ENCODE measurements around the gene FOXP1.
A peak's percentile ranks its signal among the peaks of the same experiment; 100 is the strongest.

Gene FOXP1

GRCh38 chr3:71523628-71524027 lies 59.9 kb downstream of the FOXP1 start:
- ChIA-PET CTCF (interaction anchor here (0.8 to 1.0 kb wide), 2 partner anchors 10 to 13 kb away, joined by 3 read pairs; no protein-coding TSS in a partner anchor), POLR2A (interaction anchor here (1.7 kb wide), 1 partner anchor 60 kb away, joined by 10 read pairs; the partner anchor contains the start of gene FOXP1)
- TF ChIP-seq BHLHE40 (IDR thresholded peaks at IDR 0.05; ENCODE audit: borderline replicate concordance): no peak
- TF ChIP-seq FOXK2 (IDR thresholded peaks at IDR 0.05): no peak
- TF ChIP-seq, protein P1, sequence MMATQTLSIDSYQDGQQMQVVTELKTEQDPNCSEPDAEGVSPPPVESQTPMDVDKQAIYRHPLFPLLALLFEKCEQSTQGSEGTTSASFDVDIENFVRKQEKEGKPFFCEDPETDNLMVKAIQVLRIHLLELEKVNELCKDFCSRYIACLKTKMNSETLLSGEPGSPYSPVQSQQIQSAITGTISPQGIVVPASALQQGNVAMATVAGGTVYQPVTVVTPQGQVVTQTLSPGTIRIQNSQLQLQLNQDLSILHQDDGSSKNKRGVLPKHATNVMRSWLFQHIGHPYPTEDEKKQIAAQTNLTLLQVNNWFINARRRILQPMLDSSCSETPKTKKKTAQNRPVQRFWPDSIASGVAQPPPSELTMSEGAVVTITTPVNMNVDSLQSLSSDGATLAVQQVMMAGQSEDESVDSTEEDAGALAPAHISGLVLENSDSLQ (IDR thresholded peaks at IDR 0.05): no peak
- TF ChIP-seq FOXA1 (IDR thresholded peaks at IDR 0.05): no peak
- no peak for TF ChIP-seq CTBP1 (IDR thresholded peaks at IDR 0.05; ENCODE audit: borderline replicate concordance)
- no peak for TF ChIP-seq LEF1 (IDR thresholded peaks at IDR 0.05; ENCODE audit: borderline replicate concordance)
- no peak for TF ChIP-seq ARNT (IDR thresholded peaks at IDR 0.05)
- TF ChIP-seq SUZ12 (IDR thresholded peaks at IDR 0.05): no peak
- no peak for TF ChIP-seq L3MBTL2 (conservative IDR thresholded peaks at IDR 0.05)
- DNase-seq (ENCODE audit: extremely low spot score): no peak

DNA sequence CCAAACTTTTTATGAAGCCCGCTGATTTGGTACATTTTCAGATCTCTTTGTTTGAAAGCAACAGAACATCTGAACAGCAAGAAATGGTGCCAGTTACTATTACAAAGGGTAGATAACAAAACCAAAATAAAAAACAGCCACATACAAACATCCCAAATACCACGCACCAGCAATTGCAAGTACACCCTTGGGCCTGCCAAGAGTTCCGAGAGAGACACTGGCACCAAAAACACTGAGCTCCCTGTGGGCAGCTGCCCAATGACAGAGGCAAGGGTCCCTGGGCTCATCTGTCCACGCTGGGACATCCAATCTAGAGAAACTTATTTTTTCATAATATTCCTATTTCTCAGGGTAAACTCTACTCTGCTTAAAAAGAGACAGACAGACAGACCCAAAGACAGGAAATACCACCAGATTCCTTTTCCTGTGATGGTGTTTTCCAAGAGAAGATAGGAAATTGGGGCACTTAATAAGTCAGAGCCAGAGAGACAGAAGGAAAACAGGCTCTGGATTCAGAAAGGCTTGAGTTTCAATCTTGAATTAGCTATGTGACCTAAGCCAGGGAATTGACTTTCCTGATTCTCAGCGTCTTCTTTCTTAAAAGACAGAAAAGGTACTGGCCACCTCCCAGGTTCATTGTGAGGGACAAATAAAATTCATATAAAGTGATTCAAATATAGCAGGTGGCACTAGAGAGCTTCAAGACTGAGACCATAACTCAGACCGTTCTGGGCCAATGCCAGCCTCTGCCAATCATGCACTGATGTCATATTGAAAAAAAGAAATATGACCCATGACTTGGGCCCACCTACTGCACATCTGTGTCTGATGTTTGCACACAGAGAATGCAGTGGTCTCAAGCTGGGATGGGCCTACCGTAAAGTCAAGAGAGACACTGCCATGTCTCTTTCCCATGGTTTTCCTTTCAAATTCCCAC lies 61.3 kb downstream of the FOXP1 start:
- no peak for DNase-seq (ENCODE audit: extremely low spot score)
- TF ChIP-seq, protein P1 (IDR thresholded peaks at IDR 0.05): peak; percentile 63
- no peak for TF ChIP-seq TARDBP (IDR thresholded peaks at IDR 0.05)
- no peak for TF ChIP-seq SUZ12 (IDR thresholded peaks at IDR 0.05)
- no peak for TF ChIP-seq CTBP1 (IDR thresholded peaks at IDR 0.05; ENCODE audit: borderline replicate concordance)
- POLR2A ChIA-PET: interaction anchor here (1.7 kb wide), 1 partner anchor 62 kb away, joined by 10 read pairs; the partner anchor contains the start of gene FOXP1
- CTCF ChIA-PET: no interaction called here

GRCh38 chr3:71521021-71521352 lies 62.5 kb downstream of the FOXP1 start:
- POLR2A ChIA-PET: no interaction called here
- no peak for DNase-seq (ENCODE audit: extremely low spot score)
- CTCF ChIA-PET: no interaction called here
- TF ChIP-seq SP1 (IDR thresholded peaks at IDR 0.05) (no peak), FOXK2 (IDR thresholded peaks at IDR 0.05) (no peak), ELF4 (IDR thresholded peaks at IDR 0.05) (no peak), FOXA1 (IDR thresholded peaks at IDR 0.05) (no peak), SUZ12 (IDR thresholded peaks at IDR 0.05) (no peak), L3MBTL2 (conservative IDR thresholded peaks at IDR 0.05) (no peak), HDGF (IDR thresholded peaks at IDR 0.05; ENCODE audit: borderline replicate concordance) (no peak), NFRKB (IDR thresholded peaks at IDR 0.05) (no peak), ZNF384 (IDR thresholded peaks at IDR 0.05) (no peak), FOXM1 (IDR thresholded peaks at IDR 0.05; ENCODE audit: borderline replicate concordance) (no peak)
- TF ChIP-seq, protein P1 (IDR thresholded peaks at IDR 0.05): no peak

GRCh38 chr3:71520161-71521020 lies 63.1 kb downstream of the FOXP1 start:
- no peak for DNase-seq (ENCODE audit: extremely low spot score)
- POLR2A ChIA-PET: no interaction called here
- CTCF ChIA-PET: no interaction called here
- TF ChIP-seq CTBP1 (IDR thresholded peaks at IDR 0.05; ENCODE audit: borderline replicate concordance): no peak
- TF ChIP-seq SUZ12 (IDR thresholded peaks at IDR 0.05): no peak
- no peak for TF ChIP-seq HDGF (IDR thresholded peaks at IDR 0.05; ENCODE audit: borderline replicate concordance)
- TF ChIP-seq L3MBTL2 (conservative IDR thresholded peaks at IDR 0.05): no peak
- no peak for TF ChIP-seq FOXK2 (IDR thresholded peaks at IDR 0.05)
- TF ChIP-seq ELF4 (IDR thresholded peaks at IDR 0.05): no peak
- no peak for TF ChIP-seq SP1 (IDR thresholded peaks at IDR 0.05)
- TF ChIP-seq, protein P1 (IDR thresholded peaks at IDR 0.05): no peak
- TF ChIP-seq ARNT (IDR thresholded peaks at IDR 0.05): no peak
- TF ChIP-seq BHLHE40 (IDR thresholded peaks at IDR 0.05; ENCODE audit: borderline replicate concordance): no peak
- TF ChIP-seq FOXA1 (IDR thresholded peaks at IDR 0.05): no peak
- TF ChIP-seq TARDBP (IDR thresholded peaks at IDR 0.05): no peak
- no peak for TF ChIP-seq NFRKB (IDR thresholded peaks at IDR 0.05)
- TF ChIP-seq FOXM1 (IDR thresholded peaks at IDR 0.05; ENCODE audit: borderline replicate concordance): no peak
- no peak for TF ChIP-seq ZNF384 (IDR thresholded peaks at IDR 0.05)
- TF ChIP-seq LEF1 (IDR thresholded peaks at IDR 0.05; ENCODE audit: borderline replicate concordance): no peak

DNA sequence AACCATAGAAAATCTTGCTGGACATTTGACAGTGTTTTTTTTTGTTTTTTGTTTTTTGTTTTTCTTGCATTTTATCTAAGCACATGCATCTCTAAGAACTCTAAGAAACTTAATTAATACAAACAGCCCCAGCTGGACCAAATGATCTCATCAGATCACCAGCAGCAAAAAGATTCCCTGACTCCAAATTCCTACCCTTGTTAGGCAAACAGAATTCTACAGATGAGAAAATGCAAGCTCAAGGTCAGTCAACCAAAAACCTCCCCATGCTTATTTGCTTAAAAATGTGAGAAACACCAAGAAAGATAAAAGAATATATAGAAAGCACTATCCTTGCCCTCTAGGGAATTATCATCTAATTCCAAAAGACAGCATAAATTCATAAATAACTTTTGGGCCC lies 65.4 kb downstream of the FOXP1 start:
- CTCF ChIA-PET: interaction anchor here (0.8 kb wide), 1 partner anchor 992 kb away, joined by 3 read pairs; no protein-coding TSS in a partner anchor
- TF ChIP-seq ZNF384 (IDR thresholded peaks at IDR 0.05): no peak
- TF ChIP-seq FOXA1 (IDR thresholded peaks at IDR 0.05): no peak
- TF ChIP-seq ARNT (IDR thresholded peaks at IDR 0.05): no peak
- TF ChIP-seq L3MBTL2 (conservative IDR thresholded peaks at IDR 0.05): no peak
- TF ChIP-seq BHLHE40 (IDR thresholded peaks at IDR 0.05; ENCODE audit: borderline replicate concordance): no peak
- TF ChIP-seq, protein P1 (IDR thresholded peaks at IDR 0.05): no peak
- TF ChIP-seq ELF4 (IDR thresholded peaks at IDR 0.05): no peak
- no peak for TF ChIP-seq FOXK2 (IDR thresholded peaks at IDR 0.05)
- TF ChIP-seq CTBP1 (IDR thresholded peaks at IDR 0.05; ENCODE audit: borderline replicate concordance): no peak
- no peak for DNase-seq (ENCODE audit: extremely low spot score)
- POLR2A ChIA-PET: no interaction called here

Data from HEK293T (cell line).